Inflammatory macrophage treated with lipopolysaccharide for 1 hour (primary cell): ENCODE measurements around the gene BATF3.
"Not testable (repeated sequence)": the region's sequence is repeated elsewhere in the genome, so short reads cannot be mapped to it uniquely, and the experiment has no call there.

Experiments
- DNase-seq, 2 donors: peaks; one replicate each; pipeline ENCODE4 v3.0.0-alpha.2; 2020 to 2022

Gene BATF3

DNA sequence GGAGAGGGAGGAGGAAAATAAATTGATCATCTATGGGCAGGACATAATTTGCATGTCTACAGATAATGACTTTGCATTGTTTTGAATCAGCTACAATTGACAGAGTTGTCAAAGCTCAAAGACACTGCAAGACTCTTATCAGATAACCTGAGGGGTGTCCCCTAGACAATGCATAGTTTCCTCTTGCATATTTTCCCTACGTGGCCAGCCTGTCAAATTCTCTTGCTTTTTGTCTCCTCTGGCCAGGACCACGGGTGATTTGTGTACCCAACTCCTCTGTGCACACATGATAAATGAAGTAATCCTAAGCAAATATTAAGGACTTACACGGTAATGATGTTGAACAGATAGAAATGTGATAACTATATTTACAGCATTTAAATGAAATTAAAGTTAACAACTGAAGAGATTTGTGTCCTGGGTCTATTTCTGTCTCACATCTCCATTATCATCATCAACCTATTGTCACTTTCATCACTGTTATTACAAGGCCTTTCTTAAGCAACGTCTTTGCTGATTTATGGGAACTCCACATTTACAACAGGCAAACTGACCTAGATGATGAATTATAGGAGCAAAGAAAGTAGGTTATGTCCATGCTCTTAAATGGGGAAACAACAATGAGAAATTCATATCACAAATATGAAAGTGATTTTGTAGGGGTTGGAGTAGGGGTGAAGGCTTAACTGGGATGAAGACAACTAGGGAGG lies 18.8 kb downstream of the BATF3 start:
- DNase-seq, result peak; percentile 95 to 96

DNA sequence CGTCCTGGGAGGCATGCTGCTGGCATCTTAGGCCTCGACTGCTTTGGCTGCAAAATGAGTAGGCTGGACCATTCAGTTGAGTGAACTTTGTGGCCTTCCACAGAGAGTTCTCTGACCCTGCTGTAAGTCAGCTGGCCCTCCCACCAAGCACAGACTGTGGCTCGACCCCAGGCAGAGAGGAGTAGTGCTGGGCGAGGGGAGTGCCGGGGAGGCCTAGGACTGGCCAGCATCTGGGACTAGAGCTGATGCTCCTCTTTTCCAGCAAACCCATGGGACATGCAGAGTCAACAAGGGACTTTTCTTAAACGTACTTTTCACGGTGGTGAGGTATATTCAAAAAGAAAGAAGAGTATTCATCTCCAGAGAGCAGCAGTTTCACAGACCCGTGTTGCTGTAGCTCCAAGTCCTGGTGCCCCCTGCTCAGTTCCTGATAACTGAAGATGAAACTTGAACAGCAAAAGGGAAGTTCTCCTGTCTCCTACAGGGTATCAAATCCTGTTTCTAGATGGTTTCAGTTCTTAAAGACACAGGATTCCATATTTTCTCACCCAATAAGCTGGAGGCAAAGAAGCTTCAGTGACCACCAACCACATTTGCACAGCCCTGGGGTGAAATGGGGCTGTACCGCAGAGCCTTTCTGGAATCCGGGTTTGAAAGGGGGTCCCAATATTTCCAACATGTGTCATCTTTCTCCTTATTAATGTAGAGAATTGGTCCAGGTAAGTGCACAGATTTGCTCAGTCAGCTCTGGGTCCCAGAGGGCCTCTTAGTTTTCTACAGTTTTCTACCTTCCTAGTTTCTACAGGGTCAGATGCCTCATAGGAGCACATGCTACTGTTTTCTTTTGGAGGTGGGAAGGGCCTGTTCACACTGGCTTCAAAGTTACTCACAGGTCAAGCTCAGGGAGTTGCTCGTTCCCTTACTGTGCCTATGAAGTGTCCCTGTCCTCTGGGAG lies 20.9 kb downstream of the BATF3 start:
- DNase-seq, result peak; percentile 51 to 65

DNA sequence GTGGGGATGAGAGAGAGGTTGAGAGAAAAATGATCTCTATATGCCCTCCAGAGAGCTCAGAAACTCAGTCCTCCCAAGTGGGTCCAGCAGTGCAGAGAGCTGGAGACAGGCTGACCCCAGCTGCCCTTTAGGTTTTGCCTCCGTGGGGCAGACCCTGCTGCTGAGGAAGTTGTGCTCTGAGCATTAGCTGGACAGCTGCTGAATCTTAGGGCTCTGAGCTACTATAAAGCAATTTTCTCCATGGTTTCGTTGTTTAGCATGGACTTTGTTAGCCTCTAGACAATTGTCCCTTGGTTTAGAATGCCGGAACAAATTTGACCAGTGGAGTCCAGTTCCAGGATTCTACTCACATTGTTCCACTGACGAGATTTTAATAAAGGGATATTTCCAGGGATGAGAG lies 22.1 kb downstream of the BATF3 start:
- no peak for DNase-seq

DNA sequence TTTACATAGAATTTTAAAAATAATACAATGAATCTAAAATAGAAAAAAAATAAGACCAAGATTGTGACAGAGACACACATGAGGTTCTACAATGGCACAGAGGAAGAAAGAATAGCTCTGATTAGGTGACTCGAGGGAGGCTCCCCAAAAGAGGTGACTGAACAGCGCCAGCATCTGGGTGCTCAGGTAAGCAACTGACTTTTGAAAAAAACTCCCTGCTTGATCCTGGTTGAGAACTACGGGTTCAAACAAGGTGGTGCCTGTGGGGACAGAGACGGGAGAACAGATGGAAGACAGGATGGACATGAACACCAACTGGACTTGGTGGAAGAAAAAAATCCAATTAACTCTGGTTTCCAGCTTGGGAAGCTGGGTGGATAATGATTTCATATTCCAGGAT lies 22.5 kb downstream of the BATF3 start:
- no peak for DNase-seq

DNA sequence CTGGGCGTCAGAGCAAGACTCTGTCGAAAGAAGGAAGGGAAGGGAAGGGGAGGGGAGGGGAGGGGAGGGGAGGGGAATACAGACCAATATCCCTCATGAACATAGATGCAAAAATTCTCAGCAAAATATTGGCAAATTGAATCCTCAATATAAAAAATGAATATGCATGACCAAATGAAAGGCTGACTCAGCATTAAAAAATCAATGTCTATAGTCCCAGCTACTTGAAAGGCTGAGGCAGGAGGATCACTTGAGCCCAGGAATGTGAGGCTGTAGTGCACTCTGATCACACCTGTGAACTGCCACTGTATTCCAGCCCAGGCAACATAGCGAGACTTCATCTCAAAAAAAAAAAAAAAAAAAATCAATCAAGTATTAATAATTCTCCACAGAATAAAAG lies 24.0 kb downstream of the BATF3 start:
- DNase-seq, result no peak

DNA sequence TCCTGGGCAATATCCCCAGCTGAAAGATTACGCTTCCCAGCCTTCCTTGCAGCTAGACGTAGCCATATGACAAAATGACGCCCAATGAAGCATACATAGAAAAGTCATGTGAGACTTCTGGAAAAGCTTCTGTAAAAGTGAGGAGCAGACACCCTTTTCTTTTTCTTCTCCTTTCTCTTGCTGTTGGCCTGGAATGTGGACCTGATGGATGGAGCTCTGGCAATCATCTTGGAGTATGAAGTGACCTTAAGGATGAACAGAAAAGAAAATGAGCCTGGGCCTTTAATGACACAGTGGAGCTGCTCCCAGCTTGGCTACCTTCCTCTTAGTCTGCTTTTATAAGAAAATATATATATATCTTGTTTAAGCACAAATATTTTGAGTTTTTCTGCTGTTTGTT lies 24.8 kb downstream of the BATF3 start:
- DNase-seq, result no peak

DNA sequence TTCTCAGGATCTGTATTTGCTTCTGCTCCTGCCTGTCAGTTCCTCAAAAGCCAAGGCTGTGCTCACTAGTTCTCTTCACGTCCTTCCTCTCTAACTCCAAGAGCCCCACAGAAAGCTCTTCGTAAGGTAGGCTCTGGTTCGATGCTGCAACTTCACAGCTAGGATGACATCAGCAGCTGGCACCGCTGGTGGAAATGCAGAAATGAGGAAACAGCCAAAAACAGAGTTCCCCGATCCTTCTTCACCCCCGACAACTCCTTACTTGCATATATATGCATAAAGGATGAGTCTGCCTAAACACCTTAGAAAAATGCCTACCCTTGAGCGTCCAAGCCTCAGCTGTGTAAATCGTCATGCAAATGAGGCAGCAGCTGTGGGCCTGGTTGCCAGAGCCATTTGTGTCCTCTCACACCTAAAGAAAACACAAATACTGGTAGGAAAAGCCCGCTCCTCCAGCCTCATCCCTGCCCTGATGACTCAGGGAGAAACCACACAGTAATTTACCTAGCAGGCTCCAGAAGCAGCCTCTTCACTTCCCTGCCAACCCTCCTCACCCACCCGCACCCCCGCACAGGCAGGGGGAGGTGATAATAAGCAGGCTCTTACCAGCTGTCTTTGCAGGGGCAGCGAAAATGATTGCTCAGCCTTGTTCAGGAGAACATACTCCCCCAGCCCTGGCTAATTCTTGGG lies 28.2 kb downstream of the BATF3 start:
- peak; percentile 92 to 97 for DNase-seq

DNA sequence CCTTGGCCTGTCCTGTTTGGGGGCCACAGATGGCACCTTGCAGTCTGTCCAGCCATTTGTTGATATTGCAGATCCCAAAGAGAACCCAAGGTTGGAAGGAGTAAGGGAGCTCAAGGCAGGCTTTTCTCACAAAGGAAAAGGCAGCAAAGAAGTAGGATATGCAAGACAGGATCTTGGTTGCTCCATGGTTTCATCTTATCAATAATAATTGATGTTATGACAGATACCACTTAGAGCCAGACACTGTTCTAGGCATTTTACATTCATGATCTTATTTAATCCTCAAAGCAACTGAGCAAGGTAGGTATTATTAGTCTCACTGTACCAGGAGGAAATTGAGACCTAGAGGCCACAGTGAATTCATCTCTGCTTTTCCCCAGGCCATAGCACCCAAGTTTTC lies 28.8 kb downstream of the BATF3 start:
- DNase-seq, result no peak

DNA sequence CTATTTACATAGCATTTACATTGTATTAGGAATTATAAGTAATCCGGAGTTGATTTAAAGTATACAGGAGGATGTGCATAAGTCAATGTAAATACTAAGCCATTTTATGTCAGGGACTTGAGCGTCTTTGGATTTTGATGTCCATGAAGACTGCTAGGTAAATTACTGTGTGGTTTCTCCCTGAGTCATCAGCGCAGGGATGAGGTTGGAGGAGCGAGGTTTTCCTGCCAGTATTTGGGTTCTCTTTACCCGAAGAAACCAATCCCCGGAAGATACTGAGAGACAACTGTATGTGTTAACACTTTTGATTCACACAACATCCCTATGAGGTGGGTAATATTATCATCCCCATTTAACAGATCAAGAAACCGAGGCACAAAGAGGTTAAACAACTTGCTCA lies 29.3 kb downstream of the BATF3 start:
- DNase-seq, result no peak

DNA sequence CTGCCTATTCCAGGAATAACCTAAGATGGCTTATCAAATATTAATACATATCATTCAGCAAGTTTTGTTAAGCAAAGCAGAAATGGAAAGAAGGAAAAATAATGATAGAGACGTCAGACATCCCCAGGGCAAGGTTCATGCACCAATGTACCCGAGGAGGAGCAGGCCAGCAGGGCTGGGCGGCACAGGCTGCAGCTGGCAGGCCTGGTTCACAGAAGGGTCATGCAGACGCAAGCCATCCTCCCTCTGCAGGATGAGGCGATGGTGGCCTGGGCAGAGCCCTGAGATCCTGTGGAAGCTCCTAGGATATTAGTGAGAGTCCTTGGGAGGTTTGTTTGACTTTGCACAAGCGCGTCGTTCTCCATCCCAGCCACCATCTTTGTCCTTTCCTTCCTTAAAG lies 30.0 kb downstream of the BATF3 start:
- no peak for DNase-seq

DNA sequence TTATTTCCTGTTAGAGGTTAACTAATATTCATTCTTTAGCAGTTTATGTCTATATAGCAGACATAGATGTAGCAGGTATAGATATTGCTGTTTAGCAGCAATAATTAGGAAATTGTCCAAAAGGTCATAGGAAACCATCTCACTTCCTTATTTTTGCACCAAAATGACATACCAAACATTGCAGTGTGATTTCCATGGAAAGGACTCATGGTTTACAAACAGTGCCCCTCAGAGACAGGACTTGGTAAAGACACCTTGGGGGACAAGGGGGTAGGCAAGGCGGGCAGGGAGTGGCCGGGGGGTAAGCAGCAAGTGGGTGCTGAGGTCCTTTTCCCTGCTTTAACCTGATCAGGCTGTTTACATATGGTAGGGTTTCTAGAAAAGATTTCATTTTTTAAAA lies 30.5 kb downstream of the BATF3 start:
- DNase-seq, result peak; percentile 79 to 88

DNA sequence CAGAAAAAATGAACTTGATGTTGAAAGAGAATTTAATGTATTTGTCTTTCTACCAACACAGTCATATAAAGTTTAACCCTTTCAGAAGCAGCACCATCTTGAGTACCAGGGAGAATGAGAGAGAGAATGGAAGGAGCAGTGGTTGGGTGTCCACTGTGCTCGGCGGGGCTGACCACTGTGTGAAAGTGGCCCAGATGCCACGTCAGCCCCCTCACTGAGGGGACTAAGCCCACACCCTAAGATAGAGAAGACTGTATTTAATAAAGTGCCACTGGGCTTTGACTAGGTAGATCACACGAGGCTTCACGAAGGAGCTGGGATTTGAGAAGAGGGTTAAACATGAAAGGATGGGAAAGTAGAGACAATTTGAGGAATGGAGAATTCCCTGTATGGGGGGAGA lies 31.2 kb downstream of the BATF3 start:
- DNase-seq, result no peak

DNA sequence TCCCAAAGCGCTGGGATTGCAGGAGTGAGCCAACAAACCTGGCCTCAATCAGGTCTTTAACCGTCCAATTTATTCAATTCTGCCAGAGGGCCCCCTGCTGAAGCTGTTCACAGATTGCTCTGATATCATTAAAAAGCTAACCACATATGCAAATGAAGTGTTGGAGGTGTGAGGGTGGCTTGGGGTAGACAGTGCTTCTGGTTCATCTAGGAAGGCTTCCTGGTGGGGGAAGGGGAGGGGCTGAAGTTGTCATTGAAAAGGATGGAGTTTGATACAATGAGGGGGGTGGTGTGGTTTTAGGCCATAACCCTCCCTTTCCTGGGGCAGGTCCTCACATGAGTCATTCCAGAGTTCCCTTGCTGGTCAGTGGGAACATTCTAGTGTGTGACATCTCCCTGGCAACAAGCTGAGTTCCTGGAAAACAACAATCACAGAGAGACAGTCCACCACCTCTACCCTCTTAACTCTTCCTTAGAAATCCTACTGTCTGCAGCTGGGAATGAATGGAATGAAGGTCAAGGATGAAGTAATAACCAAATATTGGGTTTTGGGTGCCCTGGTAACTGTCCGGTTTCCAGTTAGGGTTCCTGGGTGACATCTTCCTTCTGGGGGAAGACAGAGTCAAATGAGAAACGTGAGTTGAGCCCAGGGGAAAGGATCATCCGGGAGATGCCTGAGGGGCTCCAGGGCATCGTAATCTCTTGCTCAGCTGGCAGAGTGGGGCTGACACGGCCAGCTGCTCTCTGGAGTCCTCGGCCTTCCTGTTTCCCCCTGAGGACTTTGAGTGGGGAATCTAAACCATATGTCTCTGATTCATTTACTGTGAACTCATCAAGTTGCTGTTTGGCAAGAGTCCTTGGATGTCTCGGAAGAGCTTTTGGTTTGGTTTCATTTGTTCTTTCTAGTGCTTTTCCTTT lies 32.2 kb downstream of the BATF3 start:
- DNase-seq, result peak; percentile 86 to 94

DNA sequence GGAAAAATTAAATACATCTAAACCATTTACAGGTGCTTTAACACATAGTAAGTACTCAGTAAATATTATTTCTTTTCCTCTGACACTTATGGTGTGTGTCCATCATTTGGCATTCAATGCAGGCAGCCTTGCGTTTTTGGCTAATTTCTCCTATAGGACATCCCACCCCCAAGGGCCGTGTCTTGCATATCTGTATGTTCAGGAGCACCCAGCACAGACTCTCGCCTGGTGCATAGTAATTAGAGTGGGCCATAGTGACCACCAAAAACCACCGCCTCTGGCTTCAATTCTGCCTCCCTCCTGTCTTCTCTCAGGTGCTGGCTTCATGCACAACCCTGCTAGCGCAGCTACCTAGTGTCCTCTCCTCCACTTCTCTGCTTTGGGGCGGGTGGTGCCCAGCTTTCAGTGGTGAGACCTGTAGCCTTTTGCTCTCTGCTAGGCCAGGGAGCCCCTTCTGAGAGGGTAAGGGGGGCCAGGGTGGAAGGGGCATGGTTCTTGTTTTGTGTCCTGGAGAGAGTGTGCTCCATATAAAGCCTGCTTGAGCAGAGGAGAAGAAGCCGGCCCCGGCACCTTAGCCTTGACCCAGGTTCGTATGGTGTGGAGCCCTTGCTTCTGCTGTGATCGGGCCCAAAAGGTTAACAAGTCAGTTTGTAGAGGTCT lies 33.4 kb downstream of the BATF3 start:
- DNase-seq, result no peak

DNA sequence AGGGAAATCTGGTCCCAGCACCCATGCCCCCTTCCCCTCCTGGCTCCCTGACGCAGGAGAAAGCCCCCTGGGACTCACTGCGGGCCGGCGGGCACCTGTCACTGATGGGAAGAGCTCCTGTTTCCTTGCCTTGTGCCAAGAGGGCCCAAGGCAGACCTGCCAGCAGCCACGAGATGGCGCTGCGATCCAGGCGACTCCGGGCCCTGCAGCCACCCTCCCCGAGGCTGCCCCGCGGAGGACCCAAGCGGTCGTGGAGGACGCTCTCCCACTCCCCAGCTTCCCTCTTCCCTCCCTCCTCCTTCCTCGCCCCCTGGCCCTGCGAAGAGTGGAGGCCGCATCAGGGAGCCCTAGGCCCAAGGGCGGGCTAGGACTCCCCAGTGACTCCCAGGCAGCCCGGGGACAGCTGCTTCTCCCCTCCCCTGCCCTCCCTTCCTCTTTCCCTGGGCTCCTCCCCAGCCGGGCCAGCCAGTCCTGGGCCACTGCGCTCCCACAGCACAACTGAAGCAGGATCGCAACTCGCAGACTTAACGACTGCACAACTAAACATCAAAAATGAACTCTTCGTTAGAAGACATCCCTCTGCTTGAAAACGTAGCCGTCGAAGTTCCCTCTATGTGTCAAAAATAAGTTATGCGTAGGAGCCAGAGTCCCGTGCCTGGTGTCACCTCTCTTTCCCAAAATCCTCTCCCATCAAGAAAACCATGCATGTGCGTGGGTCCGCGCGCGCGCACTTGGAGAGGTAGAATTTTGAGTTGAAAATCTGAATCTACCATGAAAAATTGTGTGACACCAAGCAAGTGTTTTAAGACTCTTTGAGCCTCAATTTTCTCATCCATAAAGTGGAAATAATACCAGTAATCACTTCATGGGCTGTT lies 34.2 kb downstream of the BATF3 start:
- peak; percentile 81 to 83 for DNase-seq

DNA sequence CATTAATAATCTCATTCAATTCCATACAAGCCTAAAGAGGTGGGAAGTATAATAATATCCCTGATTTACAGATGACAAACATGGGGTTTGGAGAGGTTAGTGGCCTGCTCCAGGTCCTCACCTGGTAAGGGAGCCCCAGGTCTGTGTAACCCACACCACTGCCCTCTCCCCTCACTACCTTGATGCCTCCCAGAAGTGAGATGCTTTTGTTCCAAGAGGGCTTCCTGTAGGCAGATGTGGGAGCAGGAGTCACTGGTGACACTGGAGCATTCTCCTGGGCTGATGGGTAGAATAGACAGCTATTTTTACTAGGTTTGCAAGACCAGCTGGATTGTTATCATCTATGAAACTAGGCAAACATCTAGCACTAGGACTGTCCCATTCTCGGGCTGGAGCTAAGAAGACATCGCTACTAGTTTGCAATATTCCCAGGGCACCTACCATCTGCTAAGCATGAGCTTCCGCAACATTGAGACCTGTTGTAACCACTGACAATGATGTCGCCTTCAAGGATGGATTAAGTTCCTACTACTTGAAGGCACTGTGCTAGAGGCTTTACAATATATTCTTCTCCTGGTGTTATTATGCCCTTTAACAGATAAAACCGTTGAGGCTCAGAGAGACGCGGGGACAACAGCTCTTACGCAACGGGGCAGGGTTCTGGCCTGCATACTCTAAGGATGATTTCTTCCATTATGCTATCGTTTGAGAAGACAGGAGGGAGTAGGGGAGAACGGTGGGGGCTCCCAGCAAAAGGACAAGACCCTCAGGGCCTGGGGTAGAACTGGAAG lies 35.0 kb downstream of the BATF3 start:
- DNase-seq, result no peak

DNA sequence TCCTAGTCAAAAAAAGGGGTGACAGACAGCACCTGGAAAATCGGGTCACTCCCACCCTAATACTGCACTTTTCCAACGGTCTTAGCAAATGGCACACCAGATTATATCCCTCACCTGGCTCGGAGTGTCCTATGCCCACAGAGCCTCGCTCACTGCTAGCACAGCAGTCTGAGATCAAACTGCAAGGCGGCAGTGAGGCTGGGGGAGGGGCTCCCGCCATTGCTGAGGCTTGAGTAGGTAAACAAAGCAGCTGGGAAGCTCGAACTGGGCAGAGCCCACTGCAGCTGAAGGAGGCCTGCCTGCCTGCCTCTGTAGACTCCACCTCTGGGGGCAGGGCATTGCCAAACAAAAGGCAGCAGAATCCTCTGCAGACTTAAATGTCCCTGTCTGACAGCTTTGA lies 41.4 kb downstream of the BATF3 start:
- not testable (repeated sequence) for DNase-seq

DNA sequence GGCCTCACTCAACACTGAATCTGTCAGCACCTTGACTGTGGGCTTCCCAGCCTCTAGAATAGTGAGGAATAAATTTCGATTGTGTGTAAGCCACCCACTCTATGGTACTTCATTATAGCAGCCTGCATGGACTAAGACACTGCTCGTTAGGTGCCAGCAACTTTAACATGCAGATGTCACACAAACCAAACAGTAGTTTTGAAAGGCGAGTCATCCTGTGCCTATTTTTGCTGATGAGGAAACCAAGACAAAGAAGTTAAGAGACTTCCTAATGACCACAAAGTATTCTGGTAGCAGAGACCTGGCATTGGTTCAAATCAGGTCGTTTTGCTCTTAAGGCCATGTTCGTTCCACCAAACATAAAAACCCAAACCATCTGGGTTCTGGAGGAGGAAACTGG lies 42.9 kb downstream of the BATF3 start:
- DNase-seq, result no peak

DNA sequence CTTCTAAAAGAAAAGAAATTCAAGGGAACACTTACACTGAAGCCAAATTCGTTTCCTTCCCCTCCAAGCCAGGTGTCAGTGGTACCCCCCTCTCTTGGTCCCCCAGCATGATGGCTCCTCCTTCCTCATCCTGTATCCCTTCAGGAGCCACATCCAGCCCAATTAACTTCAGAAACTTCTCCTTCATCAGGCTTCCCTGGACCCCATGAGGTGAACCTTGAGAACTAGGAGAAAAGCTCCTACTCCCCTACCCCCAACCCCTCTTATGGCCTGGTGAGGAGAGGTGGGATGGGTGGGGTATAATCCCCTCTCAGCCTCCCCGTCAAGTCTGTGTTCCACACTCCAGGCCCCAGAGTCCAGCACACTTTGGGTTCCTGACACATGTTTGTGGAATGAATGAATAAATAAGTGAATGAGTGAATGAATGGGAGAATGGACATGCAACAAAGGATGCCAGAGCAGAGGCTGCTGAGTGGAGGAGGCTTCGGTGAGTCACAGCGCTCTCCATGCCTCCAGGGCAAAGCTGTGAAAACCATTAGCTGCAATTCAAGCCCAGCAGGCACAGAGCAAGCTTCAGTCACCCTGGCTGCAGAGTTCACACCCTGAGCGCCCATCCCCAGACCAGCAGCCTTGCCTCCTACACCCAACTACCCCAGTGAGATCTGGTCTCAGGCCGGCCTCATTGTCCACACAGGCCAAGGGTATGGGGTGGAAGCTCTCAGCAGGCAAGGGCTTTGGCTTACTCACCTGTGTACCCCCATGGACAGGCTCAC lies 43.8 kb downstream of the BATF3 start:
- no peak for DNase-seq
